Tibial artery (tissue), 4 donors: ENCODE results near the gene ZNF385B.

Experiments
- DNase-seq, 2 donors: peaks; one replicate each; pipeline ENCODE4 v3.0.0-alpha.2; 2019
- H3K27ac ChIP-seq, 2 donors: fragments of 200-600 bp; sonication (generic) in 1 of 2; 1 replicate in 1 of 2; 2 replicates in 1 of 2; pipeline ENCODE4 v1.5.1; 2018 to 2019; ENCODE audit warnings: mild to moderate bottlenecking in 1 of 2
- H3K27me3 ChIP-seq, 2 donors: fragments of 200-600 bp; sonication (generic) in 1 of 2; one replicate each; pipeline versions ENCODE4 v1.5.1 to v1.6.0; 2016 to 2019
- H3K36me3 ChIP-seq, 3 donors: fragments of 200-600 bp; sonication (generic) in 2 of 3; one replicate each; pipeline ENCODE4 v1.5.1; 2016 to 2019; ENCODE audit warnings: mild to moderate bottlenecking in 2 of 3
- H3K4me1 ChIP-seq, 4 donors: fragments of 200-600 bp; sonication (generic) in 2 of 4; 1 replicate in 3 of 4; 2 replicates in 1 of 4; pipeline ENCODE4 v1.5.1; 2016 to 2019
- H3K4me3 ChIP-seq, 2 donors: fragments of 200-600 bp; sonication (generic) in 1 of 2; 1 replicate in 1 of 2; 2 replicates in 1 of 2; pipeline ENCODE4 v1.5.1; 2018 to 2019; ENCODE audit warnings: mild to moderate bottlenecking in 2 of 2
- H3K9me3 ChIP-seq, 3 donors: fragments of 200-600 bp; sonication (generic) in 1 of 3; one replicate each; pipeline ENCODE4 v1.5.1; 2016 to 2019
- intact Hi-C: fragments of 100-400 bp; cut with DNase I; formaldehyde crosslinking; loops from one replicate; pipeline ENCODE4 v1.15.0; 2023; ENCODE audit warnings: low total_unique reads
- TF ChIP-seq, protein P1 (sequence below), 2 experiments: fragments of 200-600 bp in 1 of 2; fragments of 450-650 bp in 1 of 2; IDR thresholded peaks; one replicate each; pipeline ENCODE4 v1.5.1; 2017 to 2019; ENCODE audit warnings: antibody characterized with exemption in 2 of 2, mild to moderate bottlenecking in 1 of 2, moderate library complexity in 1 of 2

ZNF385B gene

DNA sequence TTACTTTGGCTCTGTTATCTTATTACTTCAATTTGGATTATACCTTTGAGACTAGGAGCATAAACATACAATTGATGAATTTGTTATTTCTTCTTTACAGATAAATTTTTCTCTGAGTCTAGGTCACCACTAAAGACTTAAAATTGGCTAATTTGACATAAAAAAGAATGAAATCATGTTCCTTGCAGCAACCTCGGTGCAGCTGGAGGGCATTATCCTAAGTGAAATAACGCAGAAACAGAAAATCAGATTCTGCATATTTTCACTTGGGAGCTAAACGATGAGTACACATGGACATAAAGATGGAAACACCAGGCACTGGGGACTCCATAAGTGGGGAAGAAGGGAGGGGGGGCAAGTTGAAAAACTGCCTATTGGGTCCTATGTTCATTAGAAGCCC lies 424.0 kb downstream of the ZNF385B start:
- H3K9me3 ChIP-seq, result no peaks in the 10 kb centered on the region
- no peaks in the 10 kb centered on the region for H3K4me1 ChIP-seq
- TF ChIP-seq, protein P1, sequence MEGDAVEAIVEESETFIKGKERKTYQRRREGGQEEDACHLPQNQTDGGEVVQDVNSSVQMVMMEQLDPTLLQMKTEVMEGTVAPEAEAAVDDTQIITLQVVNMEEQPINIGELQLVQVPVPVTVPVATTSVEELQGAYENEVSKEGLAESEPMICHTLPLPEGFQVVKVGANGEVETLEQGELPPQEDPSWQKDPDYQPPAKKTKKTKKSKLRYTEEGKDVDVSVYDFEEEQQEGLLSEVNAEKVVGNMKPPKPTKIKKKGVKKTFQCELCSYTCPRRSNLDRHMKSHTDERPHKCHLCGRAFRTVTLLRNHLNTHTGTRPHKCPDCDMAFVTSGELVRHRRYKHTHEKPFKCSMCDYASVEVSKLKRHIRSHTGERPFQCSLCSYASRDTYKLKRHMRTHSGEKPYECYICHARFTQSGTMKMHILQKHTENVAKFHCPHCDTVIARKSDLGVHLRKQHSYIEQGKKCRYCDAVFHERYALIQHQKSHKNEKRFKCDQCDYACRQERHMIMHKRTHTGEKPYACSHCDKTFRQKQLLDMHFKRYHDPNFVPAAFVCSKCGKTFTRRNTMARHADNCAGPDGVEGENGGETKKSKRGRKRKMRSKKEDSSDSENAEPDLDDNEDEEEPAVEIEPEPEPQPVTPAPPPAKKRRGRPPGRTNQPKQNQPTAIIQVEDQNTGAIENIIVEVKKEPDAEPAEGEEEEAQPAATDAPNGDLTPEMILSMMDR (IDR thresholded peaks at IDR 0.05), result no peak
- H3K27ac ChIP-seq, result no peak overlapping the region
- no peak for DNase-seq
- H3K27me3 ChIP-seq, result no peaks in the 10 kb centered on the region
- intact Hi-C loops, result loop anchor here (10.0 kb wide), 1 partner anchor 307 kb away; no protein-coding TSS in a partner anchor
- H3K4me3 ChIP-seq, result no peak overlapping the region
- H3K36me3 ChIP-seq, result no peaks in the 10 kb centered on the region

DNA sequence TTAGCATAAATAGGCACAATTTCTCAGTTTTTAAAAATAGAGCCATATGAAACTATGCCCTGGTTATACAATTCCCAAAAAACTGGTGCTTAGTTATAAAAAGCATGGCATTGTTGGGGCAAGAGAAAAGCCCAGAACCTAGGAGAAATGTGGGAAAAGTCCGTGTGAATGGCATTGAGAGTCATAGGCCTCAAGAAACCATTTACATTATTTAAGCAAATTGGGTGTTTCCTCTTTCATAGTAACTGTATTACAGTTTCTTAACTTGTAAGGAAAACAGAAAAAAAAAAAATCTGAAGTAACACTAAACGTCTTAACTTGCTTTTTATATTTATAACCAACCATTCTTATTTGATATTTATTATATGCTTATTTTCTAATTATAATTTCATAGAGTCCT lies 425.8 kb downstream of the ZNF385B start:
- Histone ChIP-seq H3K9me3 (no peaks in the 10 kb centered on the region), H3K36me3 (no peaks in the 10 kb centered on the region), H3K27me3 (no peaks in the 10 kb centered on the region), H3K27ac (no peak overlapping the region), H3K4me3 (no peak overlapping the region), H3K4me1 (no peaks in the 10 kb centered on the region)
- DNase-seq, result no peak
- intact Hi-C loops, result loop anchor here (10.0 kb wide), 1 partner anchor 309 kb away; no protein-coding TSS in a partner anchor
- TF ChIP-seq, protein P1 (IDR thresholded peaks at IDR 0.05), result no peak

DNA sequence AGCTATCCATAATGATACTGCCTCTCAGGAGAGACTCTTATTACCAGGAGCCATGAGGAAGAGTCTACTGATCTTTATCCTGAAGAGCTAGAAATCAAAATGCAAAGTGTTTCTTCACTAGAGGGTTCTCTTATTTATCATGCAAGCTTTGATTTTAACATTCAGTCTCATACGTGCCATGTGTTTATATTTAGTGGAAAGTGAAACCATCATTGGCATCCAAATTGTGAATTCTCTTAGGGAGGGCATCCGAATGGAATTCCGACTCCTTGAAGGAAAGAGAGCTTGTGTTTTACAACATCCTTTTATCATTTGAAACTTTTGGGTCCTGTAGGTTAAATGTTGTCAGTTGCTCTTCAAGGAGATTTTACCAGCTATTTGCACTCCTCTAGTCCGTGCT lies 426.4 kb downstream of the ZNF385B start:
- Histone ChIP-seq H3K27me3 (no peaks in the 10 kb centered on the region), H3K4me1 (no peaks in the 10 kb centered on the region), H3K9me3 (no peaks in the 10 kb centered on the region), H3K4me3 (no peak overlapping the region), H3K36me3 (no peaks in the 10 kb centered on the region), H3K27ac (no peak overlapping the region)
- DNase-seq, result no peak
- TF ChIP-seq, protein P1 (IDR thresholded peaks at IDR 0.05), result no peak
- intact Hi-C loops, result loop anchor here (10.0 kb wide), 1 partner anchor 310 kb away; no protein-coding TSS in a partner anchor

DNA sequence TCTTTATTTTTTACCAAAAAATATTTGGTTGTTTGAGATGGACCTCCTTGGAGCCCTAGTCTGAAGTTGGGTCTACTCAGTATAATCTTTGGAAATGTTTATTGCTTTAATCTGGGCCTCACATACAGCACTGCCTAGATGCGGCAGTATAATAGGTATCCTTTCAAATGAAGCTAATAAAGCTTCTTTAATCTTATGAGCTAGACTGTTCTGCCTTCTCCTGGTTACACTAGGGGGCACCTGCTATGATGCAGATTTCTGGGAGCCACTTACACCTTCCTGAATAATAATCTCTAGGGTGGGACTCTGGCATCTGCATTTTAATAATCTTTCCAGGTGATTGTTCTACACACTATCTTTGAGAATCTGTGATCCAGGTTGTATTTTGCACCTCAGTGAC lies 427.1 kb downstream of the ZNF385B start:
- Histone ChIP-seq H3K4me3 (no peak overlapping the region), H3K27me3 (no peaks in the 10 kb centered on the region), H3K4me1 (no peaks in the 10 kb centered on the region), H3K9me3 (no peaks in the 10 kb centered on the region), H3K27ac (no peak overlapping the region), H3K36me3 (no peaks in the 10 kb centered on the region)
- DNase-seq, result no peak
- intact Hi-C loops, result loop anchor here (10.0 kb wide), 1 partner anchor 310 kb away; no protein-coding TSS in a partner anchor
- TF ChIP-seq, protein P1 (IDR thresholded peaks at IDR 0.05), result no peak

DNA sequence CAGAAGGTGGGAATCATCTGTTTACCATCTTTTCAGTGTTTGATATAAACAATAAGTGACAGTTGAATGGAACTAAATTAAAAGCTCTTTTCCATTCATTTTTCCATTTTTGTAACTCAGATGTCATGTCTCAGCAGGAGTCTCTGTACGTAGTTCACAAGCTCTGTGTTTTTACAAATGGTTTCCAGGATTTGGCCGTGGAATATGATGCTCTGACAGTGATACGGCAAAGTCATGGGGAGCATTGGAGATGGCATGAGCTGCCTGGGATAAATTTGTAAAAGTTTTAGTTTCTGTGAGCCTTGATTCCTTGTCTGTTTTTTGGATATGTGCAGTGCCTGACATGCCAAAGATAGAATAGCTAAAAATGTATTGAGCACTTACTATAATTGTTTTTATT lies 428.7 kb downstream of the ZNF385B start:
- Histone ChIP-seq H3K27me3 (no peaks in the 10 kb centered on the region), H3K36me3 (no peaks in the 10 kb centered on the region), H3K4me3 (no peak overlapping the region), H3K9me3 (no peaks in the 10 kb centered on the region), H3K4me1 (peaks cover 0 to 10% (median 0%) of the 10 kb centered on the region in 4 donors), H3K27ac (no peak overlapping the region)
- intact Hi-C loops, result loop anchor here (10.0 kb wide), 1 partner anchor 312 kb away; no protein-coding TSS in a partner anchor
- DNase-seq, result no peak
- TF ChIP-seq, protein P1 (IDR thresholded peaks at IDR 0.05), result no peak

DNA sequence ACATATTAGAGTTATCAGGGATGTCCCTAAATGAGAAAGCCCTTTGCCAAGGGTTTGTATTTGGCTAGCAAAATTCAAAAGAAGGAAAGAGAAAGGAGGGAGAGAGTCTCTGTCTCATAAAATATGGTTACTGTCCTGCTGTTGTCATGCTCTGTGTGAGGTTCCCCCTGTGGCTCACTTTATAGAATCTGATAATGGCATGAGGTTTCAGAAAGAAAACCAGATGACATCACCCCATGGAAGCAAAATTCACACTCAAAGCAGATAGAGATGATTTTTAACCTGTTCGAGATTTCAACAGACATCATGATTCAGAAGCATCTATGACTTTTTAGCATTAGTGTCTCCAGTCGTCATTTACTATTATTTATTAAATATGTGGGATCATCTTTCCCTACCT lies 431.8 kb downstream of the ZNF385B start:
- H3K4me3 ChIP-seq, result no peak overlapping the region
- H3K36me3 ChIP-seq, result no peaks in the 10 kb centered on the region
- intact Hi-C loops, result no loop called here
- H3K27ac ChIP-seq, result no peak overlapping the region
- H3K27me3 ChIP-seq, result no peaks in the 10 kb centered on the region
- no peaks in the 10 kb centered on the region for H3K9me3 ChIP-seq
- TF ChIP-seq, protein P1 (IDR thresholded peaks at IDR 0.05), result no peak
- no peak for DNase-seq
- H3K4me1 ChIP-seq, result peaks cover 0 to 10% (median 0%) of the 10 kb centered on the region in 4 donors
